Astrocyte of the cerebellum (primary cell): ENCODE data around the gene DMRTB1.

Experiments
- DNase-seq: peaks from one replicate; pipeline ENCODE4 v3.0.0-alpha.2; 2011; ENCODE audit warnings: low read depth
- H3K4me3 ChIP-seq: 2 replicates; pipeline ENCODE4 v1.5.1; 2011; ENCODE audit warnings: mild to moderate bottlenecking, low read depth, low read length, moderate library complexity
- CTCF ChIP-seq: IDR thresholded peaks from 2 replicates; pipeline ENCODE4 v1.5.1; 2012; ENCODE audit warnings: low read length, low read depth, moderate library complexity, mild to moderate bottlenecking; ENCODE audit errors: missing control alignments
- in situ Hi-C: cut with HindIII; loops from 2 replicates; pipeline ENCODE4 v1.10.0; 2017; ENCODE audit warnings: low sequenced_read_pairs

The DMRTB1 gene

DNA sequence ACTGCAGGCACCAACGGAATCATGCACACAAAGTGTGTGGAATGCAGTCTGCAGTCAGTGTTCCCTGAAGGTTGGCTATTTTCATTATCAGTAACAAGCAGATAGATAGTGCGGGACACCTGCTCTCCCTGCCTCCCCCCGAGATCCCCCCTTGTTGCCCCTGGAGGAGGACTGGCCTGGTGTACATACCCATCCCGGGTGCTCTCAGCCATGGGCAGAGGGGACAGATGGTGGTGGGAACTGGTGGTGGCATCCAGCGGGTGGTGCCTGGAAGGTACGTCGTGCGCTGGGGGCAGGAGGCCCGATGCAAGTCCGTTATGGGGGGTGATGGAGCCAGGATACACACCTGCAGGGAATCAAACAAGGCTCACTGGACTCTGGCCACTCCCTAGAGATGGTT, 55.2 kb downstream of the DMRTB1 start:
- TF ChIP-seq CTCF, result no peak
- no peak for DNase-seq
- no peak overlapping the region for H3K4me3 ChIP-seq
- in situ Hi-C loops, result no loop called here

DNA sequence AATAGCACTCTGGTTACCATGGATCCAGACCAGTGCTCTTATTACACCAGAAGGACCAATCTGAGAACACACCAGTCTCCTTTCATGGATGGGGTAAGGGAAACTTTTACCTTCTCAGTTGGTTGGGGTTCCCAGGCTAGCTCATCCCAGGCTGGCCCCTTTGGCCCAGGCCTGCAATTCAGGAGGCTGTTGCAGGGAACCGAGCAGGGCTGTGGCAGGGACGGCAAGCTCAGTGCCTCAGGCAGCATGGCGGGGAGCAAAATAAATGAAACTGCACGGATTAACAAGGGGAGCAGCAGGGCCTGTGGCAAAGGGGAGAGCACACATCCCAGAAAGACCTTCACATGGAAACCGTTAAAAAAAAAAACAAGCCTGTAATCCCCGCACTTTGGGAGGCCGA, 57.0 kb downstream of the DMRTB1 start:
- no peak overlapping the region for H3K4me3 ChIP-seq
- in situ Hi-C loops, result no loop called here
- no peak for TF ChIP-seq CTCF
- no peak for DNase-seq
